Ishikawa (cell line): ENCODE data around the gene SGPP1.

Experiments used
- CEBPB ChIP-seq: IDR thresholded peaks from 2 replicates; pipeline ENCODE4 v1.6.1; 2012
- CREB1 ChIP-seq: IDR thresholded peaks from 2 replicates; pipeline ENCODE4 v1.6.1; 2012; ENCODE audit warnings: low read depth
- EGR1 ChIP-seq: IDR thresholded peaks from 2 replicates; pipeline ENCODE4 v1.6.1; 2012
- EP300 ChIP-seq: IDR thresholded peaks from 2 replicates; pipeline ENCODE4 v1.6.1; 2012; ENCODE audit warnings: borderline replicate concordance
- FOXM1 ChIP-seq: IDR thresholded peaks from 2 replicates; pipeline ENCODE4 v1.6.1; 2012; ENCODE audit warnings: low read depth, borderline replicate concordance
- NFIC ChIP-seq: IDR thresholded peaks from 2 replicates; pipeline ENCODE4 v1.6.1; 2012
- RAD21 ChIP-seq: IDR thresholded peaks from 2 replicates; pipeline ENCODE4 v1.6.1; 2012; ENCODE audit warnings: low read depth
- TAF1 ChIP-seq: IDR thresholded peaks from 2 replicates; pipeline ENCODE4 v1.6.1; 2012; ENCODE audit warnings: low read depth, mild to moderate bottlenecking
- TCF12 ChIP-seq: IDR thresholded peaks from 2 replicates; pipeline ENCODE4 v1.6.1; 2012; ENCODE audit warnings: low read depth
- TEAD4 ChIP-seq: IDR thresholded peaks from 2 replicates; pipeline ENCODE4 v1.6.1; 2012
- USF1 ChIP-seq: IDR thresholded peaks from 2 replicates; pipeline ENCODE4 v1.6.1; 2012
- YY1 ChIP-seq: IDR thresholded peaks from 2 replicates; pipeline ENCODE4 v1.6.1; 2012; ENCODE audit warnings: low read depth
- ZBTB7A ChIP-seq: IDR thresholded peaks from 2 replicates; pipeline ENCODE4 v1.6.1; 2012; ENCODE audit warnings: low read depth
- TF ChIP-seq, protein P1 (sequence below): IDR thresholded peaks from 2 replicates; pipeline ENCODE4 v1.6.1; 2012
- TF ChIP-seq, protein P2 (sequence below): IDR thresholded peaks from 2 replicates; pipeline ENCODE4 v1.6.1; 2012; ENCODE audit warnings: low read depth, mild to moderate bottlenecking

The SGPP1 gene

DNA sequence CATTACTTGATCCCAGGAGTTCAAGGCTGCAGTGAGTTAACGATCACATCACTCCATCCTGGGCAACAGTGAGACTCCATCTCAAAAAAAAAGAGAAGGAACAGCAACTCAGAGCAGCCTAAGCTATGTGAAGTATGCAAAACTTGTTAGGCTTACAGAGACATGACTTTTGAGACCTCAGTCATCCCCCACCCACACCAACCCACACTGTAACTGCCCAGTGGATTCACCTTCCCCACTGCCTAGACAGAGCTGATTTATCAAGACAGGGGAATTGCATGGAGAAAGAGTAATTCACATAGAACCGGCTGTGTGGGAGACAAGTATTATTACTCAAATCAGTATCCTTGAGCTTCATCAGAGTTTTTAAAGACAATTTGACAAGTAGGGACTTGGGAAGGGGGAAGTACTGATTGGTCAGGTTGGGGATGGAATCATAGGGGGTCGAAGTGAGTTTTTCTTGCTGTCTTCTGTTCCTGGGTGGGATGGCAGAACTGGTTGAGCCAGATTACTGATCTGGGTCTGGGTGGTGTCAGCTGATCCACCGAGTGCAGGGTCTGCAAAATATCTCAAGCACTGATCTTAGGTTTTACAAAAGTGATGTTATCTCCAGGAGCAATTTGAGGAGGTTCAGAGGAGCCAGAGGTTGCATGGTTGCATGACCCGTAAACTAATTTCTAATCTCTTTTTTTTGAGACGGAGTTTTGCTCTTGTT is 80.0 kb downstream of the SGPP1 start:
- TF ChIP-seq NFIC = no peak
- no peak for TF ChIP-seq TAF1
- no peak for TF ChIP-seq CEBPB
- TF ChIP-seq, protein P1, sequence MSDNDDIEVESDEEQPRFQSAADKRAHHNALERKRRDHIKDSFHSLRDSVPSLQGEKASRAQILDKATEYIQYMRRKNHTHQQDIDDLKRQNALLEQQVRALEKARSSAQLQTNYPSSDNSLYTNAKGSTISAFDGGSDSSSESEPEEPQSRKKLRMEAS = no peak
- TF ChIP-seq YY1 = no peak
- TF ChIP-seq, protein P2, sequence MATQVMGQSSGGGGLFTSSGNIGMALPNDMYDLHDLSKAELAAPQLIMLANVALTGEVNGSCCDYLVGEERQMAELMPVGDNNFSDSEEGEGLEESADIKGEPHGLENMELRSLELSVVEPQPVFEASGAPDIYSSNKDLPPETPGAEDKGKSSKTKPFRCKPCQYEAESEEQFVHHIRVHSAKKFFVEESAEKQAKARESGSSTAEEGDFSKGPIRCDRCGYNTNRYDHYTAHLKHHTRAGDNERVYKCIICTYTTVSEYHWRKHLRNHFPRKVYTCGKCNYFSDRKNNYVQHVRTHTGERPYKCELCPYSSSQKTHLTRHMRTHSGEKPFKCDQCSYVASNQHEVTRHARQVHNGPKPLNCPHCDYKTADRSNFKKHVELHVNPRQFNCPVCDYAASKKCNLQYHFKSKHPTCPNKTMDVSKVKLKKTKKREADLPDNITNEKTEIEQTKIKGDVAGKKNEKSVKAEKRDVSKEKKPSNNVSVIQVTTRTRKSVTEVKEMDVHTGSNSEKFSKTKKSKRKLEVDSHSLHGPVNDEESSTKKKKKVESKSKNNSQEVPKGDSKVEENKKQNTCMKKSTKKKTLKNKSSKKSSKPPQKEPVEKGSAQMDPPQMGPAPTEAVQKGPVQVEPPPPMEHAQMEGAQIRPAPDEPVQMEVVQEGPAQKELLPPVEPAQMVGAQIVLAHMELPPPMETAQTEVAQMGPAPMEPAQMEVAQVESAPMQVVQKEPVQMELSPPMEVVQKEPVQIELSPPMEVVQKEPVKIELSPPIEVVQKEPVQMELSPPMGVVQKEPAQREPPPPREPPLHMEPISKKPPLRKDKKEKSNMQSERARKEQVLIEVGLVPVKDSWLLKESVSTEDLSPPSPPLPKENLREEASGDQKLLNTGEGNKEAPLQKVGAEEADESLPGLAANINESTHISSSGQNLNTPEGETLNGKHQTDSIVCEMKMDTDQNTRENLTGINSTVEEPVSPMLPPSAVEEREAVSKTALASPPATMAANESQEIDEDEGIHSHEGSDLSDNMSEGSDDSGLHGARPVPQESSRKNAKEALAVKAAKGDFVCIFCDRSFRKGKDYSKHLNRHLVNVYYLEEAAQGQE = no peak

- no peak for TF ChIP-seq EGR1
- no peak for TF ChIP-seq CEBPB
- TF ChIP-seq TEAD4 = no peak
- no peak for TF ChIP-seq EP300
- no peak for TF ChIP-seq USF1
- TF ChIP-seq NFIC = no peak
- no peak for TF ChIP-seq FOXM1
- TF ChIP-seq ZBTB7A = no peak
- TF ChIP-seq, protein P2 = no peak
Observed at GRCh38 chr14:63644741-63645140, 83.1 kb downstream of the SGPP1 start.

GRCh38 chr14:63642656-63643382 is 85.0 kb downstream of the SGPP1 start:
- TF ChIP-seq CREB1 = no peak
- TF ChIP-seq USF1 = no peak
- no peak for TF ChIP-seq CEBPB
- no peak for TF ChIP-seq YY1
- no peak for TF ChIP-seq TAF1
- no peak for TF ChIP-seq NFIC
- TF ChIP-seq, protein P2 = no peak
- no peak for TF ChIP-seq TEAD4
- TF ChIP-seq EGR1 = no peak
- TF ChIP-seq EP300 = no peak

DNA sequence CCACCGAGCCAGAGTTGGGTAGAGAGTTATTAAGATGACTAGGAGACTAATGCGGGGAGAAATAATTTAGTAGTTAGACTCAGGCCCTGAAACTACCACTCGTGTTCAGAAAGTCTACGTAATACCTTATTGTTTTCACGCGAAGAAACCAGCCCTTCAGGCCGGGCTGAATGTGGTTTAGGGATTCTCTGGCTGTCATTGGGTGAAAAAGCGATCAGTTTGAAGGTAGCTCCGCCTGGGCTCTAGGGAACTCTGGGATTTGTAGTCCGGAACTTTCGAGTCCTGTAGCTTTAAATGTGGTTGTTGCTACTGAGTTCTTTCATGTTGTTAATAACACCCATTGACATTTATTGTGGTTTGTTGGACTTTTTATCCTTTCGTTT is 85.6 kb downstream of the SGPP1 start:
- TF ChIP-seq TAF1 (no peak; the same call in 1 of the 2 replicates), ZBTB7A (no peak), TEAD4 (no peak), EP300 (no peak), USF1 (no peak), CREB1 (no peak), RAD21 (no peak), EGR1 (no peak), FOXM1 (no peak), CEBPB (no peak), NFIC (no peak), TCF12 (no peak), YY1 (no peak)
- TF ChIP-seq, protein P2 = no peak
- TF ChIP-seq, protein P1 = no peak
